Activated T-cell treated with anti-CD3 and anti-CD28 coated beads, Interleukin-2, amount 50 U/mL, for 24 hours (primary cell): ENCODE data around the gene RAD54L.
A peak's percentile ranks its signal among the peaks of the same experiment; 100 is the strongest.
"Not testable (repeated sequence)": the region's sequence is repeated elsewhere in the genome, so short reads cannot be mapped to it uniquely, and the experiment has no call there.

Source experiments
- DNase-seq: peaks from one replicate; pipeline ENCODE4 v3.0.0-alpha.2; 2020
- H3K27ac Mint-ChIP-seq: 2 replicates; pipeline ENCODE4 v1.8.0; 2020; ENCODE audit warnings: mild to moderate bottlenecking, mixed read lengths
- H3K27me3 Mint-ChIP-seq: 2 replicates; pipeline ENCODE4 v1.8.0; 2020; ENCODE audit warnings: mixed read lengths
- H3K36me3 Mint-ChIP-seq: 2 replicates; pipeline ENCODE4 v1.8.0; 2020; ENCODE audit warnings: low read depth, mixed read lengths
- H3K4me1 Mint-ChIP-seq: 2 replicates; pipeline ENCODE4 v1.8.0; 2020; ENCODE audit warnings: low read depth, mixed read lengths
- H3K4me3 Mint-ChIP-seq: 2 replicates; pipeline ENCODE4 v1.8.0; 2020; ENCODE audit warnings: mild to moderate bottlenecking, moderate library complexity, mixed read lengths
- H3K9me3 Mint-ChIP-seq: 2 replicates; pipeline ENCODE4 v1.8.0; 2020; ENCODE audit warnings: mixed read lengths

The RAD54L gene

DNA sequence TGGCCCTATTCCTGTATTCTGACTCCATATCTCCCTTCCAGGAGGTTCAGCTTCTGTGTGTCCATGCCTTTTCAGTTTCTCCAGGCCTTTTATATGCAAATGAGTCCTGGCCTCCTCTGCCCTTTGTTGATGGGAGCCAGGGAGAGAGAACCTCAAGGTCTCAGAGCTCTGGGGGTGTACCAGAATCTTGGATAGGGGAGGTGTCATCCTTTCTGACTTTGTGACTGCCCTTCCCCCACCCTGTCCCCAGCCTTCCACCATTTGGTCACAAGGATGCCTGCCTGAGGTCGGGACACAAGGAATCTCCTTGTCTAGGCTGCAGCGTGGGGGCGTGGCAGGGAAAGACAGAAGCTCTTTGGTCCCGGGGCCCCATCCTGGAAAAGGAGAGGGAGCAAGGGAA, 25.8 kb upstream of the RAD54L start:
- Mint-ChIP-seq H3K27ac (no peak overlapping the region), H3K4me1 (peaks cover 2% of the 10 kb centered on the region), H3K4me3 (no peak overlapping the region), H3K9me3 (no peaks in the 10 kb centered on the region), H3K36me3 (no peaks in the 10 kb centered on the region), H3K27me3 (no peaks in the 10 kb centered on the region)
- DNase-seq: no peak

DNA sequence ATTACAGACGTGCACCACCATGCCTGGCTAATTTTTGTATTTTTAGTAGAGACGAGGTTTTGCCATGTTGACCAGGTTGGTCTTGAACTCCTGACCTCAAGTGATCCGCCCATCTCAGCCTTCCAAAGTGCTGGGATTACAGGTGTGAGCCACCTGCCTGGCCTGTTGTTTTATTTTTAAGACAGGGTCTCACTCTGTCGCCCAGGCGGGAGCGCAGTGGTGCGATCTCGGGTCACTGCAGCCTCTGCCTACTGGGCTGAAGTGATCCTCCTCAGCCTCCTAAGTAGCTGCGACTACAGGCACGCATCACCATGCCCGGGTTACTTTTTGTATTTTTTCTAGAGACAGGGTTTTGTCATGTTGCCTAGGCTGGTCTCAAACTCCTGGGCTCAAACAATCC, 24.5 kb upstream of the RAD54L start:
- not testable (repeated sequence) for H3K36me3 Mint-ChIP-seq, H3K4me3 Mint-ChIP-seq, DNase-seq, H3K27me3 Mint-ChIP-seq, H3K4me1 Mint-ChIP-seq, H3K9me3 Mint-ChIP-seq, H3K27ac Mint-ChIP-seq

DNA sequence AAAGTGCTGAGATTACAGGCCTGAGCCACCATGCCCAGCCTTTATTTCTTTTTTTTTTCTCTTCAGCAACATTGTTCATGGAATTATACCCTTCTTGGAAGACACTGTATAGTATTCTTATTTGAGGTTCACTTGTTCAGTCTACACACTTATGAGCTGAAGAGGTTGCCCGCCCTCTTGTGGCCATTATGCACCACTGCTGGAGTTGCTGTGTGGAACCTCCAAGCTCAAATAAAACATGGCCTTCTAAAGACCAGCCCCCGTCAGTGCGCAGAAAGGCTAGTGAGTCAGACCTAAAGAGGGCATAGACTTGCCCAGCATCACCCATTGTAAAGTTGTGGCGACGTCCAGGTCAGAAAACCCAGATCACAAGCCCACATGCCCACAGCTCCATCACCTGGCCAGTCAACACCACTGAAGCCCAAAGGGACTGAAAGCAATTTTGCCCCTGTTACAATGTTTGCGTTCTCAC, 24.1 kb upstream of the RAD54L start:
- H3K36me3 Mint-ChIP-seq: no peaks in the 10 kb centered on the region
- H3K27me3 Mint-ChIP-seq: no peaks in the 10 kb centered on the region
- H3K4me3 Mint-ChIP-seq: no peak overlapping the region
- DNase-seq: peak; percentile 62
- H3K4me1 Mint-ChIP-seq: peaks cover 2% of the 10 kb centered on the region
- no peaks in the 10 kb centered on the region for H3K9me3 Mint-ChIP-seq
- H3K27ac Mint-ChIP-seq: no peak overlapping the region

DNA sequence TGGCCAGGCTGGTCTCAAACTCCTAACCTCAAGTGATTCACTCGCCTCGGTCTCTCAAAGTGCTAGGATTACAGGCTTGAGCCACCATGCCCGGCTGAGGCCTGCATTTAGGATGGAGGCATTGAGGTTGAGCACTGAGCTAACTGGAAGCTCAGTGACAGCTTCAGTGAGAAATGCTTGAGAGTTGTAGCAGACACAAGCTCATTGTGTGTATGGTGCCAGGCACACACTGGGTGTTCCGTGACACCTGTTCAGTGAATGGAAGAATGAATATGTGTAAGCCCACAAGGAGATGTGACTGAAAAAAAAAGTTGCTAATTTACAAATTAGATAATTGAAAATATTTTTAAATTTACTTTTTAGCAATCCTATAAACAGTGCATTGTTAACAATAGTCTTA, 22.6 kb upstream of the RAD54L start:
- no peak overlapping the region for H3K4me3 Mint-ChIP-seq
- H3K36me3 Mint-ChIP-seq: no peaks in the 10 kb centered on the region
- H3K27ac Mint-ChIP-seq: no peak overlapping the region
- peaks cover 4% of the 10 kb centered on the region for H3K4me1 Mint-ChIP-seq
- no peaks in the 10 kb centered on the region for H3K27me3 Mint-ChIP-seq
- no peak for DNase-seq
- no peaks in the 10 kb centered on the region for H3K9me3 Mint-ChIP-seq

DNA sequence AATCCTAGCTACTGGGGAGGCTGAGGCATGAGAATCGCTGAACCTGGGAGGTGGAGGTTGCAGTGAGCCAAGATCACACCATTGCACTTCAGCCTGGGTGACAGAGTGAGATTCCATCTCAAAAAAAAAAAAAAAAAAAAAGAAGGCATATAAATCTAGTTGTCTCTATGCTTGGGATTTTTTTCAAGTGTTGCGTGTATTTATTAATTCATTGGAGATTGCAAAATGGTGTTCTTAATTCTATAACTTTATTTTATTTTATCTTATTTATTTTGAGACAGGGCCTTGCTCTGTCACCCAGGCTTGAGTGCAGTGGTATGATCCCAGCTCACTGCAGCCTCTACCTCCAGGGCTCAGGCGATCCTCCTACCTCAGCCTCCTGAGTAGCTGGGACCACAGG, 16.3 kb upstream of the RAD54L start:
- H3K4me3 Mint-ChIP-seq, H3K36me3 Mint-ChIP-seq, DNase-seq, H3K9me3 Mint-ChIP-seq, H3K4me1 Mint-ChIP-seq, H3K27me3 Mint-ChIP-seq, H3K27ac Mint-ChIP-seq: not testable (repeated sequence)

DNA sequence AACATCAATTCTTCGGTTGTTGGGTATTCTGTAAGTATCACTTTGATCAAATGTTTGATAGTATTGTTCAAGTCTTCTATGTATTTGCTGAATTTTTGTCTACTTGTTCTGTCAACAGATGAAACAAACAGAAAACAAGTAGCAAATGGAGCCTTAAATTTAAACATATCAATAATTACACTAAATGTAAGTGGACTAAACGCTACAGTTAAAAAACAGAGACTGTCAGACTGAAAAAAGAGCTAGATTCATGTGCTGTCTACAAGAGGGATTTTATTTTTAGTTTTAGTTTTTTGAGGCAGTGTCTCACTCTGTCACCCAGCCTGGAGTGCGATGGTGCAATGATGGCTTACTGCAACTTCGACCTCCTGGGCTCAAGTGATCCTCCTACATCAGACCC, 10.7 kb upstream of the RAD54L start:
- Mint-ChIP-seq H3K27ac (no peak overlapping the region), H3K4me1 (no peaks in the 10 kb centered on the region), H3K4me3 (no peak overlapping the region), H3K36me3 (peaks cover 1% of the 10 kb centered on the region), H3K27me3 (no peaks in the 10 kb centered on the region), H3K9me3 (peaks cover 2% of the 10 kb centered on the region)
- no peak for DNase-seq

DNA sequence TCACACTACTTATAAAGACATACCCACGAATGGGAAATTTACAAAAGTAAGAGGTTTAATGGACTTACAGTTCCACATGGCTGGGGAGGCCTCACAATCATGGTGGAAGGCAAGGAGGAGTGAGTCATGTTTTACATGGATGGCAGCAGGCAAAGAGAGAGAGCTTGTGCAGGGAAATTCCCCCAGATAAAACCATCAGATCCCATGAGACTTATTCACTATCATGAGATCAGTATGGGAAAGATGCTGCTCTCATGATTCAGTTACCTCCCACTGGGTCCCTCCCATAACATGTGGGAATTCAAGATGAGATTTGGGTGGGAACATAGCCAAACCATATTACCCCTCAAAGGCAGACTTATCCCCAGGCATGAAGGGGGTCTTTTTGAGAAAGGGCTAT, 8.7 kb upstream of the RAD54L start:
- not testable (repeated sequence) for H3K9me3 Mint-ChIP-seq, H3K4me1 Mint-ChIP-seq, DNase-seq, H3K27ac Mint-ChIP-seq, H3K27me3 Mint-ChIP-seq, H3K4me3 Mint-ChIP-seq, H3K36me3 Mint-ChIP-seq

DNA sequence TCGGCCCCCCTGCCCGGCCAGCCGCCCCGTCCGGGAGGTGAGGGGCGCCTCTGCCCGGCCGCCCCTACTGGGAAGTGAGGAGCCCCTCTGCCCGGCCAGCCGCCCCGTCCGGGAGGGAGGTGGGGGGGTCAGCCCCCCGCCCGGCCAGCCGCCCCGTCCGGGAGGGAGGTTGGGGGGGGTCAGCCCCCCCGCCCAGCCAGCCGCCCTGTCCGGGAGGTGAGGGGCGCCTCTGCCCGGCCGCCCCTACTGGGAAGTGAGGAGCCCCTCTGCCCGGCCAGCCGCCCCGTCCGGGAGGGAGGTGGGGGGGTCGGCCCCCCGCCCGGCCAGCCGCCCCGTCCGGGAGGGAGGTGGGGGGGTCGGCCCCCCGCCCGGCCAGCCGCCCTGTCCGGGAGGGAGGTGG, 5.8 kb upstream of the RAD54L start:
- not testable (repeated sequence) for H3K27ac Mint-ChIP-seq, H3K4me3 Mint-ChIP-seq, H3K9me3 Mint-ChIP-seq, H3K27me3 Mint-ChIP-seq, DNase-seq, H3K36me3 Mint-ChIP-seq
- H3K4me1 Mint-ChIP-seq: peaks cover 11% of the 10 kb centered on the region

DNA sequence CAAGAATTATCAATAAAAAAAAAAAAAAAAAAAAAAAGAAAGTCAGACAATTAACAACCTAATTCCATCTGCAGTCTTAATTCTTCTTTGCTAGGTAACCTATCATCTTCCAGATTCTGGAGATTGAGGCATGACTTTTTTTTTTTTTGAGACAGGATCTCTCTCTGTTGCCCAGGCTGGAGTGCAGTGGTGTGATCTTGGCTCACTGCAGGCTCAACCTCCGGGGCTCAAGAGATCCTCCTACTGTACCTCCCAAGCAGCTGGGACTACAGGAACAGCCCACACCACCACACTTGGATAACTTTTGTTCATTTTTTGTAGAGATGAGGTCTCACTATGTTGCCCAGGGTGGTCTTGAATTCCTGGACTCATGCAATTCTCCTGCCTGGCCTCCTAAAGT, 4.6 kb upstream of the RAD54L start:
- Mint-ChIP-seq H3K4me1 (peaks cover 16% of the 10 kb centered on the region), H3K9me3 (no peaks in the 10 kb centered on the region), H3K27me3 (no peaks in the 10 kb centered on the region), H3K27ac (no peak overlapping the region), H3K4me3 (no peak overlapping the region), H3K36me3 (peaks cover 8% of the 10 kb centered on the region)
- no peak for DNase-seq

DNA sequence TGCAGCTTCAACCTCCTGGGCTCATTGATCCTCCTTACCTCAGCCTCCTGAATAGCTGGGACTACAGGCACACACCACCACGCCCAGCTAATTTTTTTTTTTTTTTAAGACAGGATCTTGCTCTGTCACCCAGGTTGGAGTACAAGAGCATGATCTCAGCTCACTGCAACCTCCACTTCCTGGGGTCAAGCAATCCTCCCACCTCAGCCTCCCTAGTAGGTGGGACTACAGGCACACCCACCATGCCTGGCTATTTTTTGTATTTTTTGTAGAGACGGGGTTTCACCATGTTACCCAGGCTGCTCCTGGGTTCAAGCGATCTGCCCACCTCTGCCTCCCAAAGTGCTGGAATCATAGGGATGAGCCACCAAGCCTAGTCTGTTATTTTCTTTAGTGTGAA, 3.7 kb upstream of the RAD54L start:
- not testable (repeated sequence) for DNase-seq, H3K9me3 Mint-ChIP-seq, H3K4me3 Mint-ChIP-seq, H3K27ac Mint-ChIP-seq, H3K27me3 Mint-ChIP-seq
- H3K4me1 Mint-ChIP-seq: peaks cover 21% of the 10 kb centered on the region
- peaks cover 16% of the 10 kb centered on the region for H3K36me3 Mint-ChIP-seq

DNA sequence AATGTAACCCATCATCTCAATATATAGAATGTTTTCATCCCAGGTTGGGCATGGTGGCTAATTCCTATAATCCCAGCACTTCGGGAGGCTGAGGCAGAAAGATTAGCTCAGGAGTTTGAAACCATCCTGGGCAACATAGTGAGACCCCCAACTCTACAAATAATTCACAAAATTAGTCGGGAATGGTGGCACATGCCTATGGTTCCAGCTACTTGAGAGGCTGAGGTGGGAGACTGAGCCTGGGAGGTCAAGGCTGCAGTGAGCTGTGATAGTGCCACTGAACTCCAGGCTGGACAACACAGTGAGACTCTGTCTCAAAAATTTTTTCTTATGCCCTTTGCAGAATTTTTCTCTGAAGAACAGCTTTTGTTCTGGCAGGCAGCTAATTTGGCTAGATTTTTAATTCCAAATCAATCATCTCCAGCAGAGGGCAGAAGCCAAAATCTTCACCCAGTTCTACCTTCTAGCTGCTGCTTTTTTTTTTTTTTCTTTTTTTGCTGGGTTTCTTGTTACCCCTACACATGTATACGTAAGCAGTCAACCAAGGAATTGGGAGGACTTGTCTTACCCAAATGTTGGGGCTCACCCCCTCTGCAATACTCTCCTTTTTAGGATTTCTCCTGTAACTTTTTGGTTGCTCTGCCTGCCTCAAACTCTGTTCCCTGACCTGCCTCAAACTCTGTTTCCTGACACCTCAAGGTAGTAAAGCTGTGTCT, 2.7 kb upstream of the RAD54L start:
- H3K36me3 Mint-ChIP-seq: peaks cover 26% of the 10 kb centered on the region
- no peak overlapping the region for H3K27ac Mint-ChIP-seq
- no peaks in the 10 kb centered on the region for H3K9me3 Mint-ChIP-seq
- peaks cover 31% of the 10 kb centered on the region for H3K4me1 Mint-ChIP-seq
- no peak overlapping the region for H3K4me3 Mint-ChIP-seq
- no peaks in the 10 kb centered on the region for H3K27me3 Mint-ChIP-seq
- no peak for DNase-seq

DNA sequence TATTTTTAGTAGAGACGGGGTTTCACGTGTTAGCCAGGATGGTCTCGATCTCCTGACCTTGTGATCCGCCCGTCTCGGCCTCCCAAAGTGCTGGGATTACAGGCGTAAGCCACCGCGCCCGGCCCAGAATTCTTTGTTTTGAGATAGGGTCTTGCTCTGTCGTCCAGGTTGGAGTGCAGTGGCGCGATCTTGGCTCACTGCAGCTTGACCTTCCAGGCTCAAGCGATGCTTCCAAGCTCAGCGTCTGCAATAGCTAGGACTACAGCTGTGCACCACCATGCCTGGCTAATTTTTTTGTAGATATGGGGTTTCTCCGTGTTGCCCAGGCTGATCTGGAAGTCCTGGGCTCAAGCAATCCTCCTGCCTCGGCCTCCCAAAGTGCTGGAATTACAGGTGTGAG, 1.4 kb upstream of the RAD54L start:
- not testable (repeated sequence) for H3K9me3 Mint-ChIP-seq, H3K27ac Mint-ChIP-seq, DNase-seq, H3K27me3 Mint-ChIP-seq
- H3K36me3 Mint-ChIP-seq: peaks cover 37% of the 10 kb centered on the region
- peak overlapping the region; percentile 96 for H3K4me3 Mint-ChIP-seq
- peaks cover 31% of the 10 kb centered on the region for H3K4me1 Mint-ChIP-seq

DNA sequence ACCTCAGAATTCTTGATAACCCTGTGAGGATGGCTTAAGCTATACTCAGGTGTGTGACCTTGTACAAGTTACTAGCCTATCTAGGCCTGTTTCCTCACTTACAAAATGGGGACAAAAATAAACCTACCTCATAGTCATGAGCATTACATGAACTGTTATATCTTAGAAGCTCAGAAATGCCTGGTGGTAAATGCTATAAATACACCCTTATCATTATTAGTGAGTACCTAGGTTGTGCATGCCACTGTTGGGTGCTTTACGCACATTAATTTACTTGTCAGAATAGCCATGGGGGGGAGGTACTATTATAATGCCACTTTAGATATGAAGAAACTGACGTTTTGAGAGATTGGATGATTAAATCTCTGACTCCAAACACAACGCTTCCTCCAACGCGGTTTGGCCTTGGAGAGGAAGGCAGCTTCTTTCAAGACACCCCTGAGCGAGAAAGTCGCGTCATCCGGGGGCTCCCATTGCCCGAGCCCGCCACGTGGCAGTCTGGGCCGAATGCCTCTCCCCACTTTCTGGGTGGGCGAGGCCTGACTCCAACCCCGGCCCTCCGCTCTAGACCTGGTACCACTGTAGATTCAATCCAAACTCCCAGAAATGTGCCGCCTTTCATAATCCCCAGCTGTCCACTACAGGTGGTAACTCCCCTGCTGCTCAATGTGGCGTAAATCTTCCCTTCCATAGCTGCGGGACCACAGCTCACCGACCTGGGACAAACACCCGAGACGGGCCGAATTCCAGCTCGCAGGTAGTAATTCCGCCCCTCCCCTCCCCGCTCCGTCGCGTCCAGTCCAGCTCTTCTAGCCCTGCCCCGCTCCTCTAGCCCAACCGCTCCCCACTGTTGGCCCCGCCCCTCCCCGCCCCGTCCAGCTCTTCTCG, 771 bp upstream of the RAD54L start:
- H3K4me3 Mint-ChIP-seq: peak overlapping the region; percentile 96
- H3K9me3 Mint-ChIP-seq: no peaks in the 10 kb centered on the region
- H3K4me1 Mint-ChIP-seq: peaks cover 31% of the 10 kb centered on the region
- H3K36me3 Mint-ChIP-seq: peaks cover 43% of the 10 kb centered on the region
- no peaks in the 10 kb centered on the region for H3K27me3 Mint-ChIP-seq
- DNase-seq: no peak
- peak overlapping the region; percentile 98 for H3K27ac Mint-ChIP-seq

DNA sequence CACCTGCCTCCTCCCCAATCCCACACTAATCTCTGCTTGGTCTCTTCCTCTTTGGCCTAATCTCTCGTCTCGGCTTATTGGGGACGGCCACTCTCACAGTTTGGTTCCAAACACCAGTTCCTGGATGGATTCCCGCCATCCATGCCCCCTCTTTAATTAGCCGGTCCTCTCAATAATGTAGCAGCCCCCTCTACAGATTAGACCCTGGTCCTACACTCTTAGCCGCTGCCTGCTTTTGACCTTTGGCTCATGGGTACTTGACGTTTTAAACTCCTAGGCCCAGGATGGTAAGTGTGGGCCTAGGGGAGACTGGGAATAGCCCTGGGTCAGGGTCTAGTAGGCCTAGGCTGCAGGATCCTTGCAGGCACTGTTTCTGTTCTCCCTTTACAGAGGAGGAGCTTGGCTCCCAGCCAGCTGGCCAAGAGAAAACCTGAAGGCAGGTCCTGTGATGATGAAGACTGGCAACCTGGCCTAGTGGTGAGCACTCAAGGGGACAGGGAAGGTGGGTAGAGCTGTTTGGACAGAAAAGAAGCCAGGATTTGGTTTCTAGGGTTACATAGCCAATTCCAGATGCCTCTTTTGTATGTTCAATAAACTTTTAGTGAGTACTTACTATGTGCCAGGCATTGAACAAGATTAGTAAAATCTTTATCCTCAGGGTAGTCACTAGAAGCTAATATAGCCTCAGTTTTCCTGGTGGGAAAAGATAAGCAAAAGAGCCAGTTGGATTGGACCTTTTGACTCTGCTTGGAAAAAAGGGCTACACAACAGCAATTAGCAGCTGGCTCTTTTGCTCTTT, 758 bp downstream of the RAD54L start:
- peaks cover 31% of the 10 kb centered on the region for H3K4me1 Mint-ChIP-seq
- peak; percentile 40 for DNase-seq
- H3K27ac Mint-ChIP-seq: peak overlapping the region; percentile 96
- H3K27me3 Mint-ChIP-seq: no peaks in the 10 kb centered on the region
- peaks cover 59% of the 10 kb centered on the region for H3K36me3 Mint-ChIP-seq
- peak overlapping the region; percentile 97 for H3K4me3 Mint-ChIP-seq
- no peaks in the 10 kb centered on the region for H3K9me3 Mint-ChIP-seq
